D341Med (cell line): Measurements from ENCODE around the gene KCND3.

Experiments
- DNase-seq: peaks from one replicate; pipeline ENCODE4 v3.0.0; 2012; ENCODE audit warnings: low spot score

The KCND3 gene

DNA sequence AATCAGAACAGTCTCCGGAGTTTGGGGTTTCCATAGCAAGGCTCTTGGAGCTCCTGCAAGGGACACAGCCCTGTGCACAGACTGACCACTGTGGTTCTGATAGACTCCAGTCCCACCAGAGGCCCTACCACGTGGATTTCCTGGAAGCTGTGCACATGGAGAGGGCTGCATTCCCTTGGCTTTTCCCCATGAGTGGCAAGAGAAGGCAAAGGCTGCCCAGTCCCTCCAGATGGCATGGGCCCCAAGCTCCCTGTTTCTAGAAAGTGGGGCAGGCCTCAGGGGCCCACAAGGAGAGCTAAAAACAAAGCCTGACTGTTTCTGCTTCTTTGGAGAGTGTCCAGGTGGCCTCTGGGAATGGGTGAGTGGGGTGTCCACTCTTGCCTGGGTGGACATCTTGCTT, 146.3 kb downstream of the KCND3 start:
- no peak for DNase-seq

DNA sequence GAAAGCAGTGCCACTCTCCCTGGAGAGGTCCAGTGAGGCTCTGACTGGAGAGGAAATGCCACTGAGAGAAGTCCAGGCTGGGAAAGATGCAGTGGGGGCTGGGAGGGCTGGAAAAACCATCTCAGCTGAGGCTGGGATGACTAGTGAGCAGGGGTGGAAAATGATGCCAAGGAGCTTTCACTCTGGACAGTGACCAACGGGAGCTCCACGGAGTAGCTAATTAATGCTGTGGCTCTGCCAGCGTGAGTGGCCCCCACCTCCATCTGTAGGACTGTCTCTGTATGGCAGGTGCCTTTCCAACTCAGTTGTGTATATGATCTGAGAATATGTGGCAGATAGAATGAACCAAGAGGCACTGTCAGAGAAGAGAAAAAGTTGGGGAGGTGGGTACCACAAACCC, 147.1 kb downstream of the KCND3 start:
- no peak for DNase-seq

DNA sequence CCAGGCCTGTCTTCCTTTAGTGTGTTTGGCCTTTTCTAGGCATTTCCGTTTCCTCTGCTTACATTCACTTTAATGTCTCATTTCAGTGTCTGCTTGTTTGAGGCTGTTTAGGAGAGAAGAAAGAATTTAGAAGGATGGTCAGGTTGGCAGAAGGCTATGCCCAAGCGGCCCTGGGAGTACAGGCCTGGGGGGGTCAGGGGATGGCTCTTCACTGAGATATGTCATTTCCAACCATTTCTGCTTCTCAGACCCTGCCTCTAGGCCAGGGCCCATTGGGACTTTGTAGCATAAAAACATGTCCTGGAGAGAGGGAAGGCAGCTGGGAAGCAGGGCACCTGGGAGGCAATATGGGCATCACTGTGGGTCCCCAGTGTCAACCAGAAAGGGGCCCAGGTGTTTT, 147.7 kb downstream of the KCND3 start:
- no peak for DNase-seq

DNA sequence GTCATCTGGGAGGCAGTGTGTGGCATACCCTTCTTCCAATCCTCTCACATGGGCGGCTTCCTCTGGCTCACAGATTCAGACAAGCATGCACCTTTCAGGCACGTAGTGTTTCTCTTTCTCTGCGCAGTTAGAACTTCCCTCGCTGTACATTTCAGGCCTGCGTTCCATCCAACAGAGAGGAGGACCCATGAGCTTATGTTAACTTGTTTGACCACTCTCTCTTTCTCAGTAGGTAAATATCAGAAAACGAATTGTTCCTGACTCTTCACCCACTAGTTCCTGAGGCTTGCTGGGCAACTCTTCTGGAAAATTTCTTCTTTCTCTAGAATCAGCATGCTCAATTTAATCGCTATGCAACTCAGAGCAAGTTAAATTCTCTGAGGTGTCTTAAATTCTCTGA, 148.3 kb downstream of the KCND3 start:
- no peak for DNase-seq

DNA sequence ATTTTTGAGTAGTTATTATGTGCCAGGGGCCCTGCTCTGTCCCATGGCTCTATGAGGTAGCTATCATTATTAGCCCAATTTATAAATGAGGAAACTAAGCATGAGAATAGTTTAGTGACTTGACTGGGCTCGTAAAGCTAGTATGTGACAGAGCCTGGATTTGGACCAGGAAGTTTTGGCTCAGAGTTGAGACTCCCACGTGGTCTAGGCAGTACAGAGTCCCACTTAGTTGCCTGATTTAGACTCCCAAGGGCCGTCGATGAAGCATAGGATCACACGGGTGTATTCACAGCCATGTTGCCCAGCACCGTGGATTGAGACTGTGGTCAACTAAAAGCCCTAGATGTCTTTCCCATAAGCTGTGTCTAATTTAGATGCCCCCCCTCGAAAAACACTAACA, 152.1 kb downstream of the KCND3 start:
- no peak for DNase-seq

DNA sequence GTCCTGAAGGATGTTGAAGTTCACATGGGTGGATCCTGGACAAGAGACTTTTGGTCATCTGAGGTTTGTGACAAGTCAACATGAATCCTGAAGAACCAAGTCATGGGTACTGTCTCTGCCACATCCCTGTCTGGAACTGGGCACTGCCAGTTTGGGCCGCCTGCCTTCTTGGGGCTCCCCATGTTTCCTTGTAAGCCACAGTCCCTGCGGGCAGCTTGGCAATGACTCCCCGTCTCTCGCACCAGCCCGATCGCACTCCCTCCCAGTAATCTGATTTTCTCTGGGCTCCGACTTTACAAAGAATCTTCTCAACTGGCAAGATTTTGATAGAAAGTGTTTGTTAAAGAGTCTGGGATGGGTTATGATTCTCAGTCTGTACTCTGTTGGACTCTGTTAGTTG, 153.4 kb downstream of the KCND3 start:
- no peak for DNase-seq

DNA sequence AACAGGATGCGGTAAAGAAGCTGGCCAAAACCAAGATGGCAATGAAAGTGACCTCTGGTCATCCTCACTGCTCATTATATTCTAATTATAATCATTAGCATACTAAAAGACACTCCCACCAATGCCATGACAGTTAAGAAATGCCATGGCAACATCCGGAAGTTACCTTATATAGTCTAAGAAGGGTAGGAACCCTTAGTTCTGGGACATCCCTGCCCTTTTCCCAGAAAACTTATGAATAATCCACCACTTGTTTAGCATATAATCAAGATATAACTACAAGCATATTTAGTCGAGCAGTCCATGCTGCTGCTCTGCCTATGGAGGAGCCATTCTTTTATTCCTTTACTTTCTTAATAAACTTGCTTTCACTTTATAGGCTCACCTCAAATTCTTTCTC, 154.0 kb downstream of the KCND3 start:
- DNase-seq: no peak

DNA sequence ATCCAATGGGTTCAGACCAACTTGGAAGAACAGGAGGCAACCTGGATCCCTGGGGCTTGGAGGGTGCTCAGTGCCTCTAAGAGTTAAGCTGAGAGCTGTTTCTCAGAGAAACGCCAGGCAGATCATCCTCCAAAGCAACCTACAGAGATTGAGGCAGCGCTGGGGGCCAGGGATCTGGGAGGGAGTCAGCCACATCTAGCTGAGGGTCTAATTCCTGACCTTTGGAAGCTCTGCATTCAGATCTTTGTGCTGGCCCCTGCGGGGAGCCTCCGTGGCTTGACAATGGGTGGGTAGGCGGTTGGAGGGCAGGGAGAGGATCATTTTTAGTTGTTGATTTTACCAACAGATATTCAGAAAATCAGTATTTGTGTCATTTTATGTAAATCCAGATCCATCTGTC, 154.5 kb downstream of the KCND3 start:
- DNase-seq: no peak

DNA sequence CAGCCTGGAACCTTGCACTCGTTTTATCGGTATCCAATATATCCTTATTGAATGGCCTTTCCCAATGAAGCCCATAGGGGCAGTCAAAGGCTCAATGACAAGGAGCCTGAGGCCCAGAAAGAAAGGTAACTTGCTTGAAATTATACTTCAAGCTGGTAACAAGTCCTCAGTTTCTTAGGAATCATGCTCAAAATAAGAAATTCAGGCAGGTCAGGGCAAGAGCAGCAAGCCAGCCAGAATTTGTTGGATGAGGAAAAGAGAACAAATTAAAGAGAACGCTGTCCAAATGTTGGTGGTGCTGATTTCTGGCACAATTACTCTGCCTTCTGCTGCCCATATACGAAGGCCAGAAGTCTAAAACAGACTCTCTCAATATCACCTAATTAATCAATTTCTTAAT, 156.1 kb downstream of the KCND3 start:
- no peak for DNase-seq

DNA sequence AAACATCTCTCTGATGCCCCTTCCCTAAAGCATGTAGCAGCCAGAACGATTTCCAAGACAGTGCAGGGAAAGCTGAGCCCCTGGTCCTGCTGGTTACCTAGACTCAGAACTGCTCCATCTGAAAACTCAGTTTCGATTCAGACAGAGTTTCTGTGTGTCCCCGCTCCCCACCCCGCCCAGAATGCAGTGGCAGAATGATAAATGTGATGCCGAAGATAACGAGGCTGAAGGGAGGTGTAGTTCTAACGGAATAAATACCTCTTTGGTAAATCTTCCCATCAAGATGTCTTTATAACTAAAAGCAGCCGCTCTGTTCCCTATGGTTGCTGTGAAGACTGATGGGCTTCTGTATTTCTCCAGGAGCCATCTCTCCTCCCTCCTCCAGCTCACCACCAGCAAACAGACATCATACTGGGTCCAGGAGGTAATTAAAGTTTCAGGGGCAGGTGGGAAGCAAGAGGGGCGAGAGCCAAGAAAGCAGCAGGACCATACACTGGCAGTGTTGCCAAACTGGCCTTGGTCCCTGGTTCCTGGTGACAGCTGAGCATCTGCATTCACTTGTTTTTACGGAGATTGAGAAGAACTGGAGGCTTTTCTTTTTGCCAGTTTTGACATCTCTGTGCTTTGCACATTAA, 156.8 kb downstream of the KCND3 start:
- DNase-seq: no peak

DNA sequence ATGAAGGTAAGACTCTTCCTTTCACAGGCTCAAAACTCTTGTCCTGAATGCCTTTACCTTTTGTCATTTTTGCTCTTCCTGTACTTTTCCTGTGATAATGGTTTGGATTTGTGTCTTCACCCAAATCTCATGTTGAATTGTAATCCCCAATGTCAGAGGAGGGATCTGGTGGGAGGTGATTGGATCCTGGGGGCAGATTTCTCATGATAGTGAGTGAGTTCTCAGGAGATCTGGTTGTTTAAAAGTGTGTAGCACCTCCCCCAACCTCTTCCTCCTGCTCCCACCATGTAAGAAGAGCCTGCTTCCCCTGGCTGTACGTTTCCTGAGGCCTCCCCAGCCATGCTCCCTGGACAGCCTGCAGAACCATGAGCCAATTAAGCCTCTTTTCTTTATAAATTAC, 158.3 kb downstream of the KCND3 start:
- no peak for DNase-seq

DNA sequence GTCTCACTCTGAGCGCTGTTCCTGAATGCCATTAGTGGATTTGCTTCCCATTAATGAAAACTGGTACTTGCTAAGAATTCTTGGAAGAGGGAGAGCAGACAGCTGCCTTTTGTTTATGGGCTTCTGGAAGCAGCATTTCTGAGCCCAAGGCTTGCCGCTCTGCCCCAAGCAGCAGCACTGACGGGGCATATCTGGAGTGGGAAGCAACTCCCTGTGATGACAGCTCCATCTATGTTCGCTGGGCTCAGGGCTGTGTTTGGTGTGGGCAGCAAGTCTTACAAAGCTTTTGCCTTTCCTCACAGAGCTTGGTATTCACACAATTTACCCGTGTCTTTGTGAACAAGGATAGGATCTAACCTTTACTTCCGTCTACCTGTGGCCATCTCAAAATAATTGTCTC, 161.5 kb downstream of the KCND3 start:
- no peak for DNase-seq

DNA sequence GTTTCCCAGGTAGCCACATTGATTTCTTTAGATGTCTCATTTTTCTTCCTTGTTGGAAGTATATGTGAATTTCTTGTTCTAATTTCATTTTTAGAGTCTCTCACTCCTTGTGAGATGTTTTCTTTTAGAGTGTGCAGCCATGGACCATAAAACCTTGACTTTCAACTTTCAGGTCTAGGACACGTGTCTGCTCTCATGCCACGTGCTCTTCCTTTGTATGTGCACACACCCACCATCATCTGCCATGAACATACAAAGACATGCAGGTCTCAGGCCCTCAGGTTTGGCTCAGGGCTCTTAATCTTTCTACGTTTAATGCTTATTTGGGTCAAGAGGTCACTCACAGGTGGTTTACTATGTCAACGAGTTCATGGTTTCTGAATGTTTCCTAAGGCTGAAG, 163.2 kb downstream of the KCND3 start:
- no peak for DNase-seq

DNA sequence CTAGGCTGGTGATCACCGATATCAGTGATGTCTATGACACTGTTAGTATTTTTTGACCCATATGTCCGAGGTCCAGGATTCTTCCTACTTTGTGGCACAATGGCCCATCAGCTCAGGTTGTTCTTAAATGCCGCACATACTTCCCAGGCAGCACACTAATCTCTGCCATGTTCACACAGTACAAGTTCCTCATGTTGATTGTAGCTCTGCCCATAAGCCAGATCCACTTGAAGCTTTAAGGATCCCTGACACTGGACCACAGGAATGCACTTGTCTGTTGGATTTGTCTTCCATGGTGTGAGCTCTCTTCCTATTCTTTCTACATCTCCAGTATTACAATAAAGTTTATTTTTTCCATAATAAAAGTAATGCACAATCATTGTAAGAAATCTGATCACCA, 164.3 kb downstream of the KCND3 start:
- DNase-seq: no peak

DNA sequence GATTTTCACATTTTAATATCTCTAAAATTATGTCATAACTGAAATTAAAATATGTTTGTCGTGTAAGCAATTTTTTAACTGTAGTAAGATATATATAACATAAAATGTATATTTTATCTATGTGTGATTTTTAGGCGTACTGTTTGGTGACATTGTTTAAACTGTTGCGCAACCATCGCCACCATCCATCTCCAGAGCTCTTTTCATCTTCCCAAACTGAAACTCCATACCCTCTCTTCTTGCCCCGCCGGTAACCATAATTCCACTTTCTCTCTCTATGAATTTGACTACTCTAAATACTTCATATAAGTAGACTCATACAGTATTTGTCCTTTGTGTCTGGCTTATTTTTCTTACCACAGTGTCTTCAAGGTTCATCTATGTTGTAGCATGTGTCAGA, 167.3 kb downstream of the KCND3 start:
- no peak for DNase-seq

DNA sequence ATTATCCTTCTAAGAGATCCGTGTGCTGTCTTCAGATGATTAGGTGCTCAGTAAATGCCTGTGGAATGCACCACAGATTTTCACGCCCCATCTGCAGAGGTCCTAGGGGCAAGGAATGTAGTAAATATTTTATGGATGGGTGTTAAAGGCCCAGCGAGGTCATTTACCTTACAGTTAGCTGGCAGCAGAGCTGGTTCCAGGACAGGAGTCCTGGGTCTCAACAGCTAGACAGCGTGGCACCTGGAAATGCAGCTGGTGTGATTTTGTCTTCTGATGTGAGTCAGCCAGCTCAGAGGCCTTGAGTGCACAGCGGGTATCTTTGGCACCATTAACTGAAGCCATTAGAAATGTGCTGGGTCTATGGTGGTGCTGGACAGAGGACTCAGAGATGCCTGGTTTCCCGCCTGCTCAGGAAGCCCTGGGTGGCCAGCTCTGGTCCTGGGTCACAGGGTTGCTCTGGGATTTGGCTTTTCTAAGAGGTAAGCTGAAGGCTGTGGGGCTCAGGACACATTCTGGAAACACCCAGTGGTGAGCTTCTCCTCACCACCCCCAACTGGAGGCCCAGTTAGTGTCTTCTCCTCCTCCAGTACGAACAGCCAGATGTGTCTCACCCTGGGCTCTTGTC, 168.2 kb downstream of the KCND3 start:
- DNase-seq: no peak

DNA sequence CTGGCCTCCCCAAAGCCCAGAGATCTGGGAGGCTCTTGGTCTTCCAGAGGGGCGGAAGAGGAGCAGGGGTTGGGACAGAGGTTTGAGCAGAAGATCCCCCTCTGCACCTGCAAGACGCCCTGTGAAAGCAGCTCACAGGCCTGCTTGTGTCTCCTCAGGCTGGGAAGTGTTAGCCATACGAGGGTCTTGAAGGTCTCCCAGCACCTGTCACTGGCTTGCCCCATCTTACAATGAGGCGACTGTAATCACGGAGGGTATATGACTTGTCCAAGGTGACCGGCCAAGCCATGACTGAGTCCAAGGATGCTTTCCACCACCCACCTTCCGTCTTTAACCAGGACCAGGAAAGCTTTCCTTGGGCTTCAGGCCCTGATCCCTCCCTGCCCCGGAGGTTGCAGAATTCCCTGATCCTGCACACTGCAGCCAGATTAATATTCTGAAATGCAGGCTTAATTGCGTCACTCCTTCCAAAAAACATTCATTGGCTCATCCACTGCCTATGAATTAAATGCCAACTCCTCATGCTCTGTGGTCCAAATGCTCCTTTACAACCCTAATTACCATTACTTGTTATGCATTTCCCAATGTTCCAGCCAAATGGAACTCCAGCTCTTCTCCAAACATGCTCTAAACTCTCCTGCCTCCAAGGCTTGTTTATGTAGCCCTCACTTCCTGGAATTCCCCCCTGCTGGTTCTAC, 169.8 kb downstream of the KCND3 start:
- DNase-seq: no peak

DNA sequence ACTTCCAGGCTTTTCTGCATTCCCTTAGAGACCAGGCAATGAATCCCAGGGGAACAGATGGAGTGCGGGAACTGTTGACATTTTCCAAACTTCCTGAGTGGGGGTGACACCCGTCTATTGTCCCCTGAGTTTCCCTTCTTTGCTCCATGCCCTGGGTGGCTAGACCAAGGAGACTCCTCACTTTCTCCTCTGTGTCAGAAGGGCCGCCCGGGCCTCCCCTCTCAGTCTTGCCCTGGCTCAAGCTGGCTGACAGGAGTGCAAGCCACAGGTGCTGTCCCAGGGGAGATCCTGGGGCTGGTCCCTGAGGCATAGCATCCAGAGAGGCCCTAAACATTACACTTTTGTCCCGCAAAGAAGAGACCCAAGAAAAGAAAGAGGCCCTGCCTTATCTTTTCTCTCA, 170.9 kb downstream of the KCND3 start:
- no peak for DNase-seq

DNA sequence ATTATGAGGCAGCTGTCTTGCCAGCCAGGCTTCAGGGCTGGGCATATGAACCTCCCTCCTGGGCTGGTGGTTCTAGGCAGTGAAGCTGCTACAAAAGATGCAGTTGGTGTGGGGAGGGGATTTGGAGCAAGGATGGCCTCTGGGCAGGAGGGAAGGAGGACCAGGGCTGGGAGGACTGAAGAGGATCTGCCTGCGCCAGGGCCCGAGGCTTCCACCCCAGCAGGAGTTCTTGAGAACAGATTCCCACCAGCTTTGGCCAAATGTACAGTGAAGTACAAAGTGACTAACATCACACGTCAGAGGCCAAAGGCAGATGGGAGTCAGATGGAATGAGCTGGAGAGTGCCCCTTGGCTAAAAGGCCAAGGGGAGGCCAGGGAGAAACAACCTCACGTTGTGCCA, 171.4 kb downstream of the KCND3 start:
- DNase-seq: no peak

DNA sequence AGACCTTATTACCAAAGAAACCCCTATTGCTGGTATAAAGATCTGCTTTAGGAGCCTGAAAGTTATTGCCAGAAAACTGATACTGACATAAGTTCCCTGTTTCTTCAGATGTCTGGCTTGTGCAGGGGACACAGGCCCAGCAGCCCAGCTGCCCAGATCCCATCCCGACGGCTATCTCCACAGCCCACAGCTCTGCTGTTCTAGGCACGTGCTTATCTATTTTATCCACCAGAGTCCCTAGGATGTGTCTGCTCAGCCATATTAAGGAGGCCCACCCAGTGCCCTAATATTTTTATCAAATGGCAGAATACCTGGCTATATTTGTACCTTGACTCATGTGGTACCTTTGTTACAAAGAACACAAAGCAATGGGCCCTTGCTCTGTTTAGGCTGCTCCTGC, 174.8 kb downstream of the KCND3 start:
- DNase-seq: no peak

DNA sequence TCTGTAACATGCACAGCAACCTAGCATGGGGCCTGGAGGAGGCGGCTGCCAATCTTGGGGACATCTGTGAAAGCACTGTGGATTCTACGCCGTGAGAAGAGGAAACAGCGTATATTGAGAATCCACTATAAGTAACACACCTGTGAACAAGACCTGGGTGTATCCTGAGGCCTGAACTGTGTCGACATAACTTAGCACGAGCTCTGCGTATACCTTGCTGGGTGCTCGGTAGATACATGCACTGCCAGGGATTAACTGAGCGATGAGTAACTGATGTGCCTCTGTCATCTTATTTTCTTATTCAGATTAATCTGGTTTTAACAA, 175.2 kb downstream of the KCND3 start:
- no peak for DNase-seq

DNA sequence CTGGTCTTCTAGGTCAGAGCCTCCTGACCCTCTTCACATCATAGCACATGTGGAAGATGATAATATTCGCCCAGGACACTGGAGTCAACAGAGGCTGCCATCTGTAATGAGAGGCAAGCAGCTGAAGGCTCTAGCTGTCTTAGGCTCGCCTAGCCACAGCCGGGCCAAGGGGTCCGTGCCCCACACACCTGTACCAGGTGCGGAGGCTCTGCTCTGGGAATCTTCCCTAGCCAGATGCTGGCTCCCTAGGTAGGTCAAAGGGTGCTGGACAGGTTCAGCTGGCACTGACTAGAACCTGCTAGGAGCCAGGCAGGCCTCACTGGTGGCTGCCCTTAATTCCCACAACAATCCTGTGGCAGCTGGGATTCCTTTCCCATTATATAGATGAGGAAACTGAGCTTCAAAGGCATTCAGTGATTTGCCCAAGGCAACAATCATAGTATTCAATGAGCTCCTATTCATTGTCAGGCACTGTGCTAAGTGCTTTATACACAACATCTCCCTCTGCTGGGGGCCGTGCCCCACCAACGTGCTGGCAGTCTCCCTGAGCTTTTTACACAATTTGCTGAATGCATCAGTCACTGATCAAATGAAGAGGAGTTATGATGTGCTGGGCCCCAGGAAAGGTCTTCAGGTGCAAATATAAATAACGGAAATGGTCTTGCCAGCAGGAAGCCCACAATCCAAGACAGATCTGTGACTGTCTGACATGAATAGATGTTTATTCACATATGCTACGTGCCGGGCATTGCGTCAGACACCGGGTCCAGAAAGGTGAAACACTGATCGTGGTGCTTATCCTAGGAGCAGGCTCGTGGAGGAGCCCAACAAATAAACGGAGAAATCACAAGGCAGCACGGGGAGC, 175.8 kb downstream of the KCND3 start:
- DNase-seq: peak; percentile 39

DNA sequence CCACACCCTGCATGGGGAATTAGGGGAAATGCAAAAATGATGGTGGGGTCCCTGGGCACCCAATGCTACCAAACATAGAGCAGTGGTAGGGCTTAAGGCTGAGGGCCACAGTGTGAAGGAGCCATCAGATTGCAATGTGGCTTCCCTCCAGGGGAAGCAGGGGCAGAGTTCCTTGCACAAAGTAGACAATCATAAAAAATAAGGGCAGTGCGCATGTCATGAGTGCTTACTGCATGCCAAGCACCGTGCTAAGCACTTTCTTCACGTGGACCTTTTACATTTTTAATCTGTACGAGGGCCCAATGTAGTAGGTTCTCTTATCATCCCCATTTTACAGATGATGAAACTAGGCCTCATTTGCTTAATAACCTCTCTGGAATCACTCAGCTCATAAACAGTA, 177.2 kb downstream of the KCND3 start:
- DNase-seq: no peak
